Measurements from ENCODE around the gene CCNQ. TPM values are rescaled to one million over a fixed set of nuclear protein-coding genes. Genes with fewer than 3 reads are reported as not detected.

The CCNQ gene
- total RNA-seq, 1 experiment from 2014 or later = 32.4 TPM

GRCh38 chrX:153549807-153550206 is 49.1 kb downstream of the CCNQ start:
- Histone ChIP-seq H3K36me3 (ENCODE audit: insufficient read depth, low read length, poor library complexity, severe bottlenecking) (no peaks in the 10 kb centered on the region), H3K4me1 (ENCODE audit: insufficient read depth, low read length, poor library complexity, severe bottlenecking) (no peaks in the 10 kb centered on the region), H3K27me3 (replicated peaks; ENCODE audit: insufficient read depth, low read depth, low read length, poor library complexity) (no peaks in the 10 kb centered on the region), H3K27ac (ENCODE audit: low read depth, low read length, poor library complexity, severe bottlenecking) (no peak overlapping the region), H3K4me3 (ENCODE audit: low read depth, low read length, poor library complexity, severe bottlenecking) (no peak overlapping the region), H3K9me3 (ENCODE audit: low read depth, low read length, poor library complexity, severe bottlenecking) (no peaks in the 10 kb centered on the region)
- ChIA-PET POLR2A (ENCODE audit: low non-redundant PET) (no interaction called here), CTCF (interaction anchor here (1.4 kb wide), 1 partner anchor 11 kb away, joined by 4 read pairs; no protein-coding TSS in a partner anchor)
- TF ChIP-seq EZH2 (IDR thresholded peaks at IDR 0.05; ENCODE audit: borderline replicate concordance, low read depth, low read length, poor library complexity, severe bottlenecking) = no peak
- TF ChIP-seq, protein P1, sequence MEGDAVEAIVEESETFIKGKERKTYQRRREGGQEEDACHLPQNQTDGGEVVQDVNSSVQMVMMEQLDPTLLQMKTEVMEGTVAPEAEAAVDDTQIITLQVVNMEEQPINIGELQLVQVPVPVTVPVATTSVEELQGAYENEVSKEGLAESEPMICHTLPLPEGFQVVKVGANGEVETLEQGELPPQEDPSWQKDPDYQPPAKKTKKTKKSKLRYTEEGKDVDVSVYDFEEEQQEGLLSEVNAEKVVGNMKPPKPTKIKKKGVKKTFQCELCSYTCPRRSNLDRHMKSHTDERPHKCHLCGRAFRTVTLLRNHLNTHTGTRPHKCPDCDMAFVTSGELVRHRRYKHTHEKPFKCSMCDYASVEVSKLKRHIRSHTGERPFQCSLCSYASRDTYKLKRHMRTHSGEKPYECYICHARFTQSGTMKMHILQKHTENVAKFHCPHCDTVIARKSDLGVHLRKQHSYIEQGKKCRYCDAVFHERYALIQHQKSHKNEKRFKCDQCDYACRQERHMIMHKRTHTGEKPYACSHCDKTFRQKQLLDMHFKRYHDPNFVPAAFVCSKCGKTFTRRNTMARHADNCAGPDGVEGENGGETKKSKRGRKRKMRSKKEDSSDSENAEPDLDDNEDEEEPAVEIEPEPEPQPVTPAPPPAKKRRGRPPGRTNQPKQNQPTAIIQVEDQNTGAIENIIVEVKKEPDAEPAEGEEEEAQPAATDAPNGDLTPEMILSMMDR (conservative IDR thresholded peaks at IDR 0.05; ENCODE audit: low read depth, low read length) = no peak; the same call in 1 of the 2 replicates
- no peak for DNase-seq (ENCODE audit: low spot score)
- intact Hi-C loops (cut with micrococcal nuclease; ENCODE audit: unreplicated experiment) = loop anchor here (10.0 kb wide), 1 partner anchor 405 kb away; no protein-coding TSS in a partner anchor
- BruUV-seq (replicated peaks) = no TSS peak

- intact Hi-C loops (cut with micrococcal nuclease; ENCODE audit: unreplicated experiment) = no loop called here
- BruUV-seq (replicated peaks) = no TSS peak
- CTCF ChIA-PET = interaction anchor here (1.4 kb wide), 1 partner anchor 10 kb away, joined by 4 read pairs; no protein-coding TSS in a partner anchor
- no peak for DNase-seq (ENCODE audit: low spot score)
- Histone ChIP-seq H3K9me3 (ENCODE audit: low read depth, low read length, poor library complexity, severe bottlenecking) (no peaks in the 10 kb centered on the region), H3K27ac (ENCODE audit: low read depth, low read length, poor library complexity, severe bottlenecking) (no peak overlapping the region), H3K36me3 (ENCODE audit: insufficient read depth, low read length, poor library complexity, severe bottlenecking) (no peaks in the 10 kb centered on the region), H3K4me3 (ENCODE audit: low read depth, low read length, poor library complexity, severe bottlenecking) (no peak overlapping the region), H3K4me1 (ENCODE audit: insufficient read depth, low read length, poor library complexity, severe bottlenecking) (no peaks in the 10 kb centered on the region), H3K27me3 (replicated peaks; ENCODE audit: insufficient read depth, low read depth, low read length, poor library complexity) (no peaks in the 10 kb centered on the region)
- POLR2A ChIA-PET (ENCODE audit: low non-redundant PET) = no interaction called here
- TF ChIP-seq EZH2 (IDR thresholded peaks at IDR 0.05; ENCODE audit: borderline replicate concordance, low read depth, low read length, poor library complexity, severe bottlenecking) = no peak
- TF ChIP-seq, protein P1 (conservative IDR thresholded peaks at IDR 0.05; ENCODE audit: low read depth, low read length) = no peak
These were observed 49.7 kb downstream of the CCNQ start for GRCh38 chrX:153549231-153549630.

DNA sequence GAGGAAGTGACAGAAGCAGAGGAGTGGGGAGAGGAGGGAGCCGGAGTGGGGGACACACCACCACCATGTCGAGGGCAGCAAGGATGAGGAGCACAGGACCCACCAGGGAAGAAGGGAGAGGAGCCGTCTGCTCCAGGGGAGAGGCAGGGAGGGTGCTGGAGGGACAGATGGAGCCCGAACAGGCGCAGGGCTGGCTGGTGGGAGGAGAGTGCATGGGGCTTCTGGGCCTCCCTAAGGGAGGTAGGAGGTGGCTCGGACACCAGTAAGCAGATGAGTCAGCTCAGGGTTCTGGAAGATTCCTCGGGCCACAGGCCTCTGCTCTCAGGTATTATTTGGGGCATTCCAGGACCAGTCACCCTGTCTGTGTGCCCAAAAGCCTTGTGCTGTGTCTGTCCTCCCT is 51.7 kb downstream of the CCNQ start:
- DNase-seq (ENCODE audit: low spot score) = no peak
- ChIA-PET CTCF (no interaction called here), POLR2A (ENCODE audit: low non-redundant PET) (no interaction called here)
- H3K9me3 ChIP-seq (ENCODE audit: low read depth, low read length, poor library complexity, severe bottlenecking) = no peaks in the 10 kb centered on the region
- H3K4me3 ChIP-seq (ENCODE audit: low read depth, low read length, poor library complexity, severe bottlenecking) = no peak overlapping the region
- BruUV-seq (replicated peaks) = no TSS peak
- TF ChIP-seq EZH2 (IDR thresholded peaks at IDR 0.05; ENCODE audit: borderline replicate concordance, low read depth, low read length, poor library complexity, severe bottlenecking) = no peak
- TF ChIP-seq, protein P1 (conservative IDR thresholded peaks at IDR 0.05; ENCODE audit: low read depth, low read length) = no peak
- no peaks in the 10 kb centered on the region for H3K27me3 ChIP-seq (replicated peaks; ENCODE audit: insufficient read depth, low read depth, low read length, poor library complexity)
- intact Hi-C loops (cut with micrococcal nuclease; ENCODE audit: unreplicated experiment) = no loop called here
- no peaks in the 10 kb centered on the region for H3K36me3 ChIP-seq (ENCODE audit: insufficient read depth, low read length, poor library complexity, severe bottlenecking)
- H3K27ac ChIP-seq (ENCODE audit: low read depth, low read length, poor library complexity, severe bottlenecking) = no peak overlapping the region
- H3K4me1 ChIP-seq (ENCODE audit: insufficient read depth, low read length, poor library complexity, severe bottlenecking) = no peaks in the 10 kb centered on the region

Data from A673 (cell line).